Effector CD8-positive, alpha-beta T cell (primary cell): ENCODE results near the gene SCAF1.
A peak's percentile ranks its signal among the peaks of the same experiment; 100 is the strongest.

Experiments
- DNase-seq: peaks from one replicate; lab custom pipeline; 2025; lab: John Stamatoyannopoulos, UW

SCAF1 gene

DNA sequence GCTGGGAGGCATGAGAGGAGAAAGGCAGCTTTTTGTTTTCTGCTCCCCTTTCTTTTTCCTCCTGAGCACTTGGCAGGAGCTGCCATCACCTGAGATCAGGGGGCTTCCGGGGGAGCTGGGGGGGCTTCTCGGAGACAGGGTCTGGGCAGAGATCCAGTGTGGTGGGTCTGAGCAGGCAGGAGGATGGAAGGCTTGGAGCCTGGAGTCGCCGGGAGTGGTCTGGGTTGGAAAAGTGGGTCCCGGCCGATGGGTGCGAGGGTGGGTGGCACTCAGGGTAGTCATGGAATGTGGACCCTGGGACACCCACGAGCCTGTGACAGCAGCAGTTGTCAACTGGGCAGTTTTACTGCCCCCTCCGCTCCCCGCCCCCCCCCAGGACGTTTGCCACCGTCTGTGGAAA lies 45.1 kb downstream of the SCAF1 start:
- DNase-seq, result no peak

DNA sequence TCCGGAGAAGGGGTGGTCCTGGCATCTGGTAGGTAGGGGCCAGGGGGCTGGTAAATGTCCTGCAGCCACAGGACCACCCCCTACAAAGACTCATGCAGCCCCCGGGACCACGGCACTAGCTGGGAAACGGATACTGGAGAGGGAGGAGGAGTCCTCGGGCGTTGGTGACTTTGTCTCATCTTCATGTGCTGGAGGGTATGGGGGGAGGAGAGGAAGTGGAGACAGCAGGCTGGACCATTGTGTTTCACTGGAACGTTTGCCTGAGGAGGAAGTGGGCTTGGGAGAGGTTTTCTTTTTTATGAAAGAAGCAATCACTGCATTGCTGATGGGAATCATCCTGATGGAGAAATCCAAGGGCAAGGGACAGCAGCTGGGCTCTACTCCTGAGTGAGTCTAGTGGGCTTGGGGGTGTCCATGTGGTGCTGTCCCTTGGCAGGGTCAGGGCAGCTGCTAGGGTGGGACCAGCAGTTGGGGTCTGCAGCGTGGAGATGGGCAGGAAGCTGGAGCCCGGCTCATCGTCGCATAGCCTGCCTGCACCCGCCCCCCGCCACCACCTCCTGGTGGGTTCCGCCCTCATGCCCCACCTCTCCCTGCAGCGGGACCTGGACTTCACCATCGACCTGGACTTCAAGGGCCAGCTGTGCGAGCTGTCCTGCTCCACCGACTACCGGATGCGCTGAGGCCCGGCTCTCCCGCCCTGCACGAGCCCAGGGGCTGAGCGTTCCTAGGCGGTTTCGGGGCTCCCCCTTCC lies 45.7 kb downstream of the SCAF1 start:
- DNase-seq, result no peak

DNA sequence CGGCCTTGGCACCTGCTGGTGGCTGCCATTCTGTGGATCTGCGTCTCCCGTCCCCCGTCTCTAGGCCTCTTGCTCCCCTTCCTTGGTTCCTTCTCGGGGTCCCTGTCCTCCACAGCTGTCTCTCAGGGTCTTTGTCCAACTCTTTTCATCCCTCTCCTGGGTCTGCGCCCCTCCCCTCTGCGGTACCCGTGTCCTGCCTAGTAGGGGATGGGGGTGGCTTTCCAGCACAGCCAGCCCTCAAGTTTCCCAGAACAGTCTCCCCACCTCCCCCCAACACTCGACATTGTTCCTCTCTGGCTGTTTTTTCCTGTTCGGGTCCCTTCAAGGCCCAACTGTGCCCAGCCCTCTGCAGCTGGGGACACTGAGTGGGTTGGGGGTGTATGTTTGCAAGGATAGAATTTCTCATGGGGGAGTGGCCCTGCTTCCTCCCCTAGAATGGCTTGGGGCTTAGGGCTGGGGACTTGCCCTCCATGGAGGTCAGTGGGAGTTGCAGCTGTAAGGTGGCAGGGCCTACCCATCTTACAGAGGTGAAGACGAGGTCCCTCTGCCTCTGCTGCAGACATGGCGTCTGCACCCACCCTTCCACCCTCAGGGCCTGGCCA lies 46.6 kb downstream of the SCAF1 start:
- DNase-seq, result no peak

- DNase-seq, result peak; percentile 9
Observed at GRCh38 chr19:49689133-49690078, 47.4 kb downstream of the SCAF1 start, which contains the start of gene ADM5. ADM5 (plus strand) TSS chr19:49689594; CDS start chr19:49689838, 244 bp downstream.

DNA sequence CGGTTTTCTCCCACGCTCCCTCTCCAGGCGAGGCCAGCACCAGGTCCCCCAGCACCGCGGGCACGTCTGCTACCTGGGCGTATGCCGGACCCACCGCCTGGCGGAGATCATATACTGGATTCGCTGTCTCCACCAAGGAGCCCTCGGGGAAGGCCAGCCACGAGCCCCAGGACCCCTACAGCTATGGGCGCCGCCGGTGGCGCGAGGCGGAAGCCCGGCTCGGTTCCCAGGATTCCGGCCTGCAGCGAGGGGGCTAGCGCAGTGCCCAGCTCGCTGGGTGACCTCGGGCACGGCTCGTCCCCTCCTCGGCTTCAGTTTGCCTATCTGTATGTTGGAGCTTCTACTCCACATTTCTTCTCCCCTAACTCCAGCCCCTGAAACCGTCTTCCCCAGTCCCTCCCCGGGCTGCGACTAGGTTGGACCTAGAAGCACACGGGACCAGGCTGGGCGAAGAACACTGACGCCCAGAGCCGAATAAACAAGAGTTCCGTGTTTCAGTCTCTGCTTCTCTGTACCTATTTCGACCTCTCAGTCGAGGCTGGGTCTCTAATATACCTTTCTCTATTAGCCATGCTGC lies 48.2 kb downstream of the SCAF1 start:
- DNase-seq, result no peak

DNA sequence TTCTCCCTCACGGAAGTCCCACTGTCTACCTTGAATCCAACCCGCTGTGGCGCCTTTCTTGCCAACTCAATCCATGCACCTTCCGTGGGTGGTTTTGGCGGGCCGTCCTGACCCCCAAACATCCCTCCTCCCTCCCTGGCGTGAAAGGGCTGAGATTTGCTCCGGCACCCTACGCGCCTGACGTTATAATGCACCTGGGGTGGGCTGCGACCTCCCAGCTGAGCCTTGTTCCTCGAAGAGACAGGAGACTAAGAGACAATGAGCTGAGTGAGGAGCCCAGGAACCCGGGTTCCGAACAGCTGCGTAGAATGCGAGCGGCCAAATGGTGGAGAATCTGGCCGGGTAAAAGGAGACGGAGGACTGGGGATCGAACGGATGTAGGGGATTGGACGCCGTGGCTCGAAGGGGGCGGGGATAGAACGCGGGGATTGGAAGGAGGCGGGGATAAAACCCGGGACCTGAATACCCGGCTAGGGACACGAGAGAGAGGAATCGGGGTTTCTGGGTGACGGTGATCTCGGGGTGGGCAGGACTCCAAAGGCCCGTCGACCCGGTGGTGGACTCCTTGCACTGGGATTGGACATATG lies 48.7 kb downstream of the SCAF1 start, which contains the start of gene CPT1C:
CPT1C (plus strand) TSS at position 461 of the 587 bp plus-strand sequence. CDS start 1,137 bp downstream, outside the sequence.
- DNase-seq, result peak; percentile 49

DNA sequence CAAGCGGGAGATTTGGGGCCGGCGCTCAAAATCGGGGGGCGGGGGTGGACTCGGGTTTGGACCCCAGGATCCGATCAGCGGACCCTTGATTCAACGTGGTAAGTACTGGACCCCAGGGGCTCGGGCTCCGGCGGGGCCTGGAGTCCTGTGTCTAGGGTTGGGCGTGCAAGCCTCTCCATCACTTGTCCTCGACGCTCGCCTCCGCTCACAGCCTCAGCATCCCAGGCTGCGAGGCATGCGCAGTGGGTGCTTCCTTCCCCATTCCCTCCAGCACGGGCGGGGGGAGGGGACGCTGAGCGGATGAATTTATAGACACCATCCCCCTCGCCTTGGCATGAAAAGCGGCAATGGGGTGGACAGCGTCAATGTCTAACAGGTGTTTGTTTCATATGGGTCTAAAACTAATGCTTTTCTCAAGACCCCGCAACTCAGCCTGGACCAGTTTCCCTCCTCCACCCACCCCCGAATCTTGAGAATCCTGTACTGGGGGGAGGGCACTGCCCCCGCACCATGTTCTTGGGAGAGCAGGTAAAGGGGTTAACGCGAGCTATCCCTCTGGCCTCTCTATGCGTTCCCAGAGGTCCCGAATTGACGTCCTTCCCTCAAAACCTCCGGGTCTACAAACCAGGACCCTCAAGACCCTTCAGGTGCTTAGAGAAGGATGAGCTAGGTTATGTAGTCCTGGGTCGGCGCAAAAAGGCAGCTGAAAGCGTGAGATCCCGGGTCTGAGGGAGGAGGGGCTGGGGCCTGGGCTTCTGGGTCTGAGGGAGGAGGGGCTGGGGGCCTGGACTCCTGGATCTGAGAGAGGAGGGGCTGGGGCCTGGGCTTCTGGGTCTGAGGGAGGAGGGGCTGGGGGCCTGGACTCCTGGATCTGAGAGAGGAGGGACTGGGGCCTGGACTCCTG lies 49.5 kb downstream of the SCAF1 start:
- peak; percentile 16 for DNase-seq

DNA sequence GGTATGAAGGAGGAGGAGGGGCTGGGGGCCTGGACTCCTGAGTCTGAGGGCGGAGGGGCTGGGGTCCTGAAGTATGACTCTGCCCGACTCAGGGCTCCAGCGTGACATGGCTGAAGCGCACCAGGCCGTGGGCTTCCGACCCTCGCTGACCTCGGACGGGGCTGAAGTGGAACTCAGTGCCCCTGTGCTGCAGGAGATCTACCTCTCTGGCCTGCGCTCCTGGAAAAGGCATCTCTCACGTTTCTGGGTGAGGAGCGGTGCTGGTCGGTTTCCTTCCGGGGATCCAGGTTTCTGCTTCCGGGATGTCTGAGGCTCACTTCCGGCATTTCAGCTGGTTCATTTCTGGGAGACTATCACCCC lies 50.1 kb downstream of the SCAF1 start:
- DNase-seq, result no peak

GRCh38 chr19:49696115-49696514 lies 54.1 kb downstream of the SCAF1 start:
- no peak for DNase-seq

GRCh38 chr19:49696865-49697264 lies 54.9 kb downstream of the SCAF1 start:
- DNase-seq, result no peak

DNA sequence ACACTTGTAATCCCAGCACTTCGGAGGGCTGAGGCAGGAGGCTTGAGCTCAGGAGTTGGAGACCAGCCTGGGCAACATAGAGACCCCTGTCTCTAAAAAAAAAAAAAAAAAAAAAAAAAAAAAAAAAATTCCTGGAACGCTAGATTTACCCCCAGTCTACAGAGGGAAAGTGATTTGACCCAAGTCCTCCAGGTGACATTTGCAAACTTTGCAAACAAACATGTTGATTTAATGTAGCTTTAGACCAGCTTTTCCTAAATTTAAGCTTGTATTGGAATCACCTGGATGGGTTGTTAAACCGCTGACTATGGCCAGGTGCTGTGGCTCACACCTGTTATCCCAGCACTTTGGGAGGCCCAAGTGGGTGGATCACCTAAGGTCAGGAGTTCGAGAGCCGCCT lies 57.4 kb downstream of the SCAF1 start:
- DNase-seq, result no peak

- no peak for DNase-seq
Observed at GRCh38 chr19:49700563-49700962, 58.6 kb downstream of the SCAF1 start.

- no peak for DNase-seq
Observed at GRCh38 chr19:49701271-49701786, 59.3 kb downstream of the SCAF1 start.

- no peak for DNase-seq
Observed at GRCh38 chr19:49704888-49705642, 63.1 kb downstream of the SCAF1 start.

GRCh38 chr19:49705919-49706318 lies 63.9 kb downstream of the SCAF1 start:
- no peak for DNase-seq
